Activated T-cell treated with anti-CD3 and anti-CD28 coated beads, Interleukin-2, amount 50 U/mL, for 4 hours (primary cell): ENCODE measurements around the gene ISG15. TPM values are rescaled to one million over a fixed set of nuclear protein-coding genes. Genes with fewer than 3 reads are reported as not detected.

Source experiments
- ATAC-seq, 2 donors: fragments of 200-7000 bp; cut with Tn5 transposase; one replicate each; pipeline ENCODE4 v1.10.0; 2021
- DNase-seq: peaks from one replicate; pipeline ENCODE4 v3.0.0-alpha.2; 2020
- H3K27me3 Mint-ChIP-seq: one replicate; pipeline ENCODE4 v1.8.0; 2021; ENCODE audit warnings: low read depth, mixed read lengths
- H3K36me3 Mint-ChIP-seq: one replicate; pipeline ENCODE4 v1.8.0; 2022; ENCODE audit warnings: mixed read lengths; ENCODE audit not compliant: insufficient read depth
- H3K4me1 Mint-ChIP-seq: one replicate; pipeline ENCODE4 v1.8.0; 2021; ENCODE audit warnings: low read depth, mixed read lengths
- H3K4me3 Mint-ChIP-seq: one replicate; pipeline ENCODE4 v1.8.0; 2021; ENCODE audit warnings: mild to moderate bottlenecking, moderate library complexity, mixed read lengths
- H3K9me3 Mint-ChIP-seq: one replicate; pipeline ENCODE4 v1.8.0; 2021; ENCODE audit warnings: mixed read lengths
- total RNA-seq, 3 donors: library from RNA; stranded (reverse); gene quantifications; one replicate each; pipeline ENCODE4 v1.2.1, GENCODE V29; 2021

ISG15 gene
- total RNA-seq, 3 donors from 2014 or later = 22.3 to 23.7 (median 22.9) TPM

GRCh38 chr1:1033009-1033587 is 19.8 kb downstream of the ISG15 start:
- peak; percentile 92 for DNase-seq
- peak overlapping the region; percentile 54 for H3K4me3 Mint-ChIP-seq
- peaks cover 7% of the 10 kb centered on the region for H3K4me1 Mint-ChIP-seq
- H3K27me3 Mint-ChIP-seq = peaks cover 24% of the 10 kb centered on the region
- no peaks in the 10 kb centered on the region for H3K9me3 Mint-ChIP-seq
- peak; percentile 94 to 95 for ATAC-seq
- H3K36me3 Mint-ChIP-seq = no peaks in the 10 kb centered on the region

DNA sequence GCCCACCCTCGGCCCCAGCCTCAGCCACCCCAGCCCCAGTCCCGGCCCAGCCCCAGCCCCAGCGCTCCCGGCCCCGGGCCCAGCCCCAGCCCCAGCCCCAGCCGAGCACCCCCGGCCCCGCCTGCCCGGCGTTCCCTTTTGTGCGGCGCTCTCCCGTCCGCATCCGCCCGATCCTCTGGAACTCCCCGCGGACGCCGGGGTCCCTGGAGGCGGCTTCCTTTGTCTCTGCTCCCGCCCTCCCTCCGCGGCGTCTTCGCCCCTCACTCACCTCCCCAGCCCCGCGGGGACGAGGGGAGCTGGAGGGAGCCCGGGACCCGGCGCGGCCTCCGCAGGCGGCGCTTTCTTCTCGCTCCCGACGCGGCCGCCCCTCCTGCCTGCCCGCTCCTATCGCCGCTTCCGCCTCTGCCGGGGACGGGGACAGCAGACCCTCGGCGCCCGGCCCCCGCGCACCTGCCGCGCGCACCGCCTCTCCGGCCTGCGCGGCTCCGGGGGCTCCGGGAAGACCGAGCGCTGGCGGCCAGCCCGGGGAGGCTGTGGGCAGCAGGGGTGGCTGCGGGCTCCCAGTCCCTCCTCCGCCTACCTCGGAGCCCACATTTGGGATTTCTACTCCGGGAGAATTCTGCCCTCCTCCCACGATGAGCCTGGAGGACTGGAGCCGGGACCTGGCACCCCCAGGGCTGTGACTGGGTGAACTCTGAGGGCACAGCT is 20.6 kb downstream of the ISG15 start:
- no peaks in the 10 kb centered on the region for H3K36me3 Mint-ChIP-seq
- ATAC-seq (peak; percentile 24 to 33), DNase-seq (no peak)
- H3K27me3 Mint-ChIP-seq = peaks cover 31% of the 10 kb centered on the region
- H3K4me1 Mint-ChIP-seq = peaks cover 12% of the 10 kb centered on the region
- peak overlapping the region; percentile 43 for H3K4me3 Mint-ChIP-seq
- no peaks in the 10 kb centered on the region for H3K9me3 Mint-ChIP-seq

DNA sequence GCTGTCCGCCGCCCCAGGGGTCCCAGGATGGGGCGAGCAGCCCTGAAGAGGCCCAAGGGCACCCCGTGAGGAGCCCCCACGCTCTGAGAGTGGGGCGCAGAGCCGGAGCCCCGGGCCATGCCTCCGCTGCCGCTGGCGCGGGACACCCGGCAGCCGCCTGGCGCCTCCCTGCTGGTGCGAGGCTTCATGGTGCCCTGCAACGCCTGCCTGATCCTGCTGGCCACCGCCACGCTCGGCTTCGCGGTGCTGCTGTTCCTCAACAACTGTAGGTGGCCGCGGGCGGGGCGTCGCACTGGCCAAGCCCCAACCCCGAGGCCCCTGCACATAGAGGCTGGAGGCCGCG is 21.1 kb downstream of the ISG15 start:
- no peak for DNase-seq

GRCh38 chr1:1035291-1035943 is 22.1 kb downstream of the ISG15 start:
- Mint-ChIP-seq H3K27me3 (peaks cover 39% of the 10 kb centered on the region), H3K36me3 (no peaks in the 10 kb centered on the region), H3K9me3 (no peaks in the 10 kb centered on the region), H3K4me3 (no peak overlapping the region), H3K4me1 (peaks cover 24% of the 10 kb centered on the region)
- ATAC-seq (no peak), DNase-seq (no peak)

More for the DNA sequence above, 21.1 kb downstream of the ISG15 start:
- Mint-ChIP-seq H3K4me1 (peaks cover 18% of the 10 kb centered on the region), H3K36me3 (no peaks in the 10 kb centered on the region), H3K9me3 (no peaks in the 10 kb centered on the region), H3K27me3 (peaks cover 35% of the 10 kb centered on the region), H3K4me3 (peak overlapping the region; percentile 58)
- ATAC-seq = no peak

- no peak overlapping the region for H3K4me3 Mint-ChIP-seq
- peaks cover 17% of the 10 kb centered on the region for H3K4me1 Mint-ChIP-seq
- H3K27me3 Mint-ChIP-seq = peaks cover 28% of the 10 kb centered on the region
- H3K36me3 Mint-ChIP-seq = no peaks in the 10 kb centered on the region
- no peaks in the 10 kb centered on the region for H3K9me3 Mint-ChIP-seq
- DNase-seq (no peak), ATAC-seq (no peak)
Observed at GRCh38 chr1:1037366-1038327, 24.4 kb downstream of the ISG15 start.

DNA sequence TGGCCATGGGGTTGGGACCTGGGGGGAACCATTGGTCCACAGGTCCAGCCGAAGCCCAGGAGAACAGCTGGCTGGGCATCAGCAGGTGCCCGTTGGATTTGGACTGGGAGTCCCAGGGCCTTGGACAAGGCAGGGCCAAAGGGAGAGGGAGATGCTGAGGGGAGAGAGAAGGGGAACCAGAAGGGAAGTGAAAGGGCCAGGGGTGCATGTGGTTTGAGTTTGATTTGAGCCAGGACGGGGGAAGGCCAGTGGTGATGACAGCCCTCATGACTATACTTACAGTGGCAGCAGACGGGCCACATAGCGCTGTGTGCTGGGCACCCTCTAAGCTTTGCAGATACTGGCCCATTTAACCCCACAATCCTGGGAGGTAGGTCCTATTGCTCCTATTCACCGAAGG is 25.4 kb downstream of the ISG15 start:
- DNase-seq (no peak), ATAC-seq (no peak)
- H3K36me3 Mint-ChIP-seq = no peaks in the 10 kb centered on the region
- peaks cover 16% of the 10 kb centered on the region for H3K4me1 Mint-ChIP-seq
- H3K27me3 Mint-ChIP-seq = peaks cover 28% of the 10 kb centered on the region
- H3K4me3 Mint-ChIP-seq = peak overlapping the region; percentile 12
- no peaks in the 10 kb centered on the region for H3K9me3 Mint-ChIP-seq

GRCh38 chr1:1039145-1039910 is 26.0 kb downstream of the ISG15 start:
- no peak for DNase-seq
- no peaks in the 10 kb centered on the region for H3K9me3 Mint-ChIP-seq
- peak overlapping the region; percentile 39 for H3K4me3 Mint-ChIP-seq

GRCh38 chr1:1040004-1040991 is 27.0 kb downstream of the ISG15 start:
- peak; percentile 73 for DNase-seq
- peak; percentile 82 to 89 for ATAC-seq
- peak overlapping the region; percentile 39 for H3K4me3 Mint-ChIP-seq
- peaks cover 24% of the 10 kb centered on the region for H3K27me3 Mint-ChIP-seq
- H3K9me3 Mint-ChIP-seq = no peaks in the 10 kb centered on the region
- H3K4me1 Mint-ChIP-seq = peaks cover 16% of the 10 kb centered on the region
- H3K36me3 Mint-ChIP-seq = no peaks in the 10 kb centered on the region

More at GRCh38 chr1:1039145-1039910, 26.0 kb downstream of the ISG15 start:
- Mint-ChIP-seq H3K27me3 (peaks cover 28% of the 10 kb centered on the region), H3K36me3 (no peaks in the 10 kb centered on the region), H3K4me1 (peaks cover 16% of the 10 kb centered on the region)
- peak in 1 of 2 donors; percentile 54 for ATAC-seq

GRCh38 chr1:1041092-1041523 is 27.8 kb downstream of the ISG15 start:
- no peak for DNase-seq
- peak; percentile 5 to 11 for ATAC-seq
- no peaks in the 10 kb centered on the region for H3K36me3 Mint-ChIP-seq
- H3K4me3 Mint-ChIP-seq = no peak overlapping the region
- H3K4me1 Mint-ChIP-seq = peaks cover 16% of the 10 kb centered on the region
- no peaks in the 10 kb centered on the region for H3K9me3 Mint-ChIP-seq
- peaks cover 20% of the 10 kb centered on the region for H3K27me3 Mint-ChIP-seq

DNA sequence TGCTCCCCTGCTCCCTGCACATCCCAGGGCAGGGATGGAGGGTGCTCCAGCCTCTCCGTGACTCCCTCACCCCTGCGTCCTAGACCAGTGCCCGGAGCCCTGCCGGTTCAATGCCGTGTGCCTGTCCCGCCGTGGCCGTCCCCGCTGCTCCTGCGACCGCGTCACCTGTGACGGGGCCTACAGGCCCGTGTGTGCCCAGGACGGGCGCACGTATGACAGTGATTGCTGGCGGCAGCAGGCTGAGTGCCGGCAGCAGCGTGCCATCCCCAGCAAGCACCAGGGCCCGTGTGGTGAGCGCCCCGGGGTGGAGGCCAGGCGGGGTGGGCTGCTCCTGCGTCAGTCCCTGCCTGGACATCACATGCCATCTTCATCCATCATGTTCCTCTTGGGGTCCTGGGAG is 28.6 kb downstream of the ISG15 start:
- Mint-ChIP-seq H3K36me3 (no peaks in the 10 kb centered on the region), H3K4me1 (peaks cover 16% of the 10 kb centered on the region), H3K4me3 (no peak overlapping the region), H3K9me3 (no peaks in the 10 kb centered on the region), H3K27me3 (peaks cover 15% of the 10 kb centered on the region)
- DNase-seq (no peak), ATAC-seq (no peak)

DNA sequence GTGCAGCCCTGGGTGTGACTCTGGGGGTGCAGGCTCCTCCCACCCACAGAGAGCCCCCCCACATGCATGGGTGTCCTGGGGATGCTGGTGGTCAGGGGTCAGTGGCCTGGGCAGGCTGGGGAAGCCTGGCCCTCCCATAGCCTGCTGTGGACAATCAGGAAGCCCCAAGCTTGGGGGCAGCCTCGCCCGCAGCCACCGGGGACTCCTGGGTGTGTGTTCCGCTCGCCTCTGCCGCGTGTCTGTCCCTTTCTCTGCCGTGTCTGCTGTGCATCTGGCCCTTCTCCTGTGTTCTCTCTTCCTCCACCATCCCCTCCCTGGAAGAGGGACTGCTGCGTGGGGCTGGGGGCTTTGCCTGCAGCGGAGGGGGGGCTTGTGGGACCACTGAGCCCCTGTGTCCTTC is 29.5 kb downstream of the ISG15 start:
- no peaks in the 10 kb centered on the region for H3K36me3 Mint-ChIP-seq
- ATAC-seq = no peak
- peaks cover 15% of the 10 kb centered on the region for H3K27me3 Mint-ChIP-seq
- DNase-seq = no peak
- H3K4me3 Mint-ChIP-seq = no peak overlapping the region
- H3K9me3 Mint-ChIP-seq = no peaks in the 10 kb centered on the region
- H3K4me1 Mint-ChIP-seq = peaks cover 16% of the 10 kb centered on the region

DNA sequence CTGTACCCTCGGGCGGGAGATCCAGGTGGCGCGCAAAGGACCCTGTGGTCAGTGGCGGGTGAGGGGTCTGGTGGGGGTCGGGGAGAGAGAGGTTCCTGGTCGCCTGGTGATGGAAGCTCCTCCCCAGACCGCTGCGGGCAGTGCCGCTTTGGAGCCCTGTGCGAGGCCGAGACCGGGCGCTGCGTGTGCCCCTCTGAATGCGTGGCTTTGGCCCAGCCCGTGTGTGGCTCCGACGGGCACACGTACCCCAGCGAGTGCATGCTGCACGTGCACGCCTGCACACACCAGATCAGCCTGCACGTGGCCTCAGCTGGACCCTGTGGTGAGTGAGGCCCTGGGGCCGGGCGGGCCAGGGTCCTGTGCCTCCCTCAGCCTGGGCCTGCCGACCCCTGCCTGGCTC is 30.1 kb downstream of the ISG15 start:
- Mint-ChIP-seq H3K27me3 (peaks cover 12% of the 10 kb centered on the region), H3K4me1 (peaks cover 16% of the 10 kb centered on the region), H3K4me3 (no peak overlapping the region), H3K9me3 (no peaks in the 10 kb centered on the region), H3K36me3 (no peaks in the 10 kb centered on the region)
- DNase-seq (no peak), ATAC-seq (no peak)
